Activated CD4-positive, alpha-beta memory T cell treated with anti-CD3 and anti-CD28 coated beads, Interleukin-2, amount 10 ng/mL, durations not matched to agents 7 days and 5 days (primary cell): ENCODE data around the gene SLBP. TPM values are rescaled to one million over a fixed set of nuclear protein-coding genes. Genes with fewer than 3 reads are reported as not detected.
A peak's percentile ranks its signal among the peaks of the same experiment; 100 is the strongest.

Experiments
- CTCF ChIA-PET: fragments of 350-600 bp; sonication (Branson Sonifier 250); formaldehyde crosslinking; loops from one replicate; lab custom pipeline; 2021; ENCODE audit warnings: antibody characterized with exemption, inconsistent platforms; lab: Charles Lee
- POLR2A ChIA-PET: fragments of 350-600 bp; sonication (Branson Sonifier 250); formaldehyde crosslinking; loops from one replicate; lab custom pipeline; 2021; ENCODE audit warnings: antibody characterized with exemption; lab: Charles Lee
- DNase-seq: peaks from one replicate; pipeline ENCODE4 v3.0.0-alpha.2; 2020
- H3K27ac Mint-ChIP-seq: one replicate; pipeline ENCODE4 v1.8.0; 2021; ENCODE audit warnings: mild to moderate bottlenecking, mixed read lengths
- H3K27me3 Mint-ChIP-seq: one replicate; pipeline ENCODE4 v1.8.0; 2021; ENCODE audit warnings: mixed read lengths
- H3K36me3 Mint-ChIP-seq: one replicate; pipeline ENCODE4 v1.8.0; 2021; ENCODE audit warnings: low read depth, mixed read lengths
- H3K4me1 Mint-ChIP-seq: one replicate; pipeline ENCODE4 v1.8.0; 2021; ENCODE audit warnings: mixed read lengths
- H3K4me3 Mint-ChIP-seq: one replicate; pipeline ENCODE4 v1.8.0; 2021; ENCODE audit warnings: mild to moderate bottlenecking, mixed read lengths
- H3K9me3 Mint-ChIP-seq: one replicate; pipeline ENCODE4 v1.8.0; 2021; ENCODE audit warnings: mixed read lengths
- total RNA-seq, 2 experiments: library from RNA; stranded (reverse); gene quantifications; one replicate each; pipeline ENCODE4 v1.2.3, GENCODE V29; 2021

SLBP gene
- total RNA-seq, 2 experiments from 2014 or later = 105 to 107 TPM

DNA sequence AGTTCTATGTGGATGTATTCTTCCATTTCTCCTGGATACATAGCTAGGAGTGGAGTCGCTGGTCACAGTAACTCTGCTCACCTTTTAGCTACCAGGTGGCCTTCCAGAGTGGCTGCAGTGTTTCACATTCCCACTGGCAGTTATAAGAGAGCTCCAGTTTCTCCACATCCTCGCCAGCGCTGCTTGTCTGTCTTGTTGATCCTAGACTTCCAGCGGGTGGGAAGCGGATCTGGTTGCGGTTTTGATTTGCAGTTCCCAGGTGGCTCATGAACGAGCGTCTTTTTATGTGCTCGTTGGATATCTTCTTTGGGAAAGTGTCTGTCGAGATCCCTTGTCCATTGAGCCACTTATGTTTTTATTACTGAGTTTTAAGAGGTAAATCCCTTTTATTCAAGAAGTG is 20.8 kb upstream of the SLBP start:
- peaks cover 3% of the 10 kb centered on the region for H3K9me3 Mint-ChIP-seq
- CTCF ChIA-PET = interaction anchor here (0.7 to 1.7 kb wide), 3 partner anchors 15 to 41 kb away, joined by 3 to 6 read pairs (median 3); no protein-coding TSS in a partner anchor
- H3K4me3 Mint-ChIP-seq = no peak overlapping the region
- peaks cover 34% of the 10 kb centered on the region for H3K4me1 Mint-ChIP-seq
- peaks cover 91% of the 10 kb centered on the region for H3K36me3 Mint-ChIP-seq
- H3K27me3 Mint-ChIP-seq = no peaks in the 10 kb centered on the region
- no peak overlapping the region for H3K27ac Mint-ChIP-seq
- POLR2A ChIA-PET = interaction anchor here (0.6 to 1.0 kb wide), 2 partner anchors 34 to 40 kb away, joined by 3 to 4 read pairs; no protein-coding TSS in a partner anchor
- no peak for DNase-seq

- no peak for DNase-seq
- peak overlapping the region; percentile 42 for H3K27ac Mint-ChIP-seq
- peaks cover 49% of the 10 kb centered on the region for H3K4me1 Mint-ChIP-seq
- H3K27me3 Mint-ChIP-seq = no peaks in the 10 kb centered on the region
- peaks cover 91% of the 10 kb centered on the region for H3K36me3 Mint-ChIP-seq
- H3K9me3 Mint-ChIP-seq = no peaks in the 10 kb centered on the region
- no peak overlapping the region for H3K4me3 Mint-ChIP-seq
- POLR2A ChIA-PET = interaction anchor here (1.5 to 13.8 kb wide), 3 partner anchors 21 to 38 kb away, joined by 3 to 371 read pairs (median 11); partner anchors contain the start of gene SLBP
- CTCF ChIA-PET = interaction anchor here (1.0 to 3.4 kb wide), 2 partner anchors 14 to 38 kb away, joined by 4 to 52 read pairs; no protein-coding TSS in a partner anchor
Measured at GRCh38 chr4:1731180-1731579, 19.1 kb upstream of the SLBP start.

DNA sequence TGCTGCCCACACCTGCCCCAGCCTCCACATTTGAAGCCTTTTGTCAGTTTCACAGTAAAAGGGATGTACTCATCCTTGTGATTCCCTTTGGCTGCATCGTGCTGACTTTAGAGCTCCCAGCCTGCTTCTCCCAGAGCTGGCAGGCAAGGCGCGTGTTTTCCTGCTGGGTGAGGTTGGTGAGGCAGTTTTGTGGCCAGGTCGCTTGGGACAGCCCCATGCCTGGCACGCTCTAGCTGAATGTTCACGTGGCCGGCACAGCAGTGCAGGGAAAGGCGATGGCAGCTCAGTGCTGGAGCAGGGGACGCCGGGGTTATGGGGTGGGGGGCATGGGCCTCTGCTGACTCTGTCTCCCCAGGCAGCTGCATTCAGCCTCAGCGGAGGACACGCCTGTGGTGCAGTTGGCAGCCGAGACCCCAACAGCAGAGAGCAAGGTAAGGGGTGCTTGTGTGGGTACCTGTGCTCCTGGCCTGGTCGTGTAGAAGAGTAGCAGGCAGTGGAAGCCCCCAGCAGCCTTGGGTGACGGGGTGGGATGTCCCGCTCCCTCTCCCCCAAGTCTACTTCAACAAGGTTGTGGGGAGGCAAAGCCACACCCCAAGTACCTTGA is 18.5 kb upstream of the SLBP start:
- POLR2A ChIA-PET = interaction anchor here (1.0 to 13.8 kb wide), 8 partner anchors 10 to 39 kb away, joined by 3 to 371 read pairs (median 8); partner anchors contain the start of genes SLBP, TACC3 and TMEM129
- CTCF ChIA-PET = interaction anchor here (0.6 to 3.4 kb wide), 6 partner anchors 10 to 281 kb away, joined by 3 to 52 read pairs (median 5); partner anchors contain the start of genes TACC3 and TMEM129
- DNase-seq = no peak
- H3K9me3 Mint-ChIP-seq = no peaks in the 10 kb centered on the region
- no peak overlapping the region for H3K4me3 Mint-ChIP-seq
- no peaks in the 10 kb centered on the region for H3K27me3 Mint-ChIP-seq
- H3K27ac Mint-ChIP-seq = peak overlapping the region; percentile 42
- peaks cover 92% of the 10 kb centered on the region for H3K36me3 Mint-ChIP-seq
- H3K4me1 Mint-ChIP-seq = peaks cover 53% of the 10 kb centered on the region

- peaks cover 73% of the 10 kb centered on the region for H3K4me1 Mint-ChIP-seq
- CTCF ChIA-PET = interaction anchor here (2.3 to 10.2 kb wide), 4 partner anchors 19 to 35 kb away, joined by 7 to 122 read pairs (median 35); no protein-coding TSS in a partner anchor
Measured at GRCh38 chr4:1728061-1728980, 16.2 kb upstream of the SLBP start.

GRCh38 chr4:1727117-1728031 is 15.3 kb upstream of the SLBP start:
- no peak overlapping the region for H3K27ac Mint-ChIP-seq
- no peak overlapping the region for H3K4me3 Mint-ChIP-seq
- no peaks in the 10 kb centered on the region for H3K27me3 Mint-ChIP-seq
- H3K4me1 Mint-ChIP-seq = peaks cover 81% of the 10 kb centered on the region
- POLR2A ChIA-PET = interaction anchor here (1.1 to 13.8 kb wide), 3 partner anchors 18 to 44 kb away, joined by 3 to 371 read pairs (median 10); partner anchors contain the start of gene SLBP
- no peaks in the 10 kb centered on the region for H3K9me3 Mint-ChIP-seq
- DNase-seq = no peak
- CTCF ChIA-PET = interaction anchor here (0.9 to 10.2 kb wide), 4 partner anchors 18 to 45 kb away, joined by 3 to 122 read pairs (median 12); no protein-coding TSS in a partner anchor
- H3K36me3 Mint-ChIP-seq = peaks cover 91% of the 10 kb centered on the region

More at GRCh38 chr4:1728061-1728980, 16.2 kb upstream of the SLBP start:
- peaks cover 91% of the 10 kb centered on the region for H3K36me3 Mint-ChIP-seq
- no peak overlapping the region for H3K4me3 Mint-ChIP-seq
- POLR2A ChIA-PET = interaction anchor here (2.0 to 13.8 kb wide), 2 partner anchors 19 to 37 kb away, joined by 7 to 371 read pairs; partner anchors contain the start of gene SLBP
- no peaks in the 10 kb centered on the region for H3K27me3 Mint-ChIP-seq
- H3K27ac Mint-ChIP-seq = no peak overlapping the region
- H3K9me3 Mint-ChIP-seq = no peaks in the 10 kb centered on the region
- no peak for DNase-seq

GRCh38 chr4:1726146-1726934 is 14.2 kb upstream of the SLBP start:
- peak; percentile 90 for DNase-seq
- Mint-ChIP-seq H3K4me3 (no peak overlapping the region), H3K4me1 (peaks cover 77% of the 10 kb centered on the region), H3K27me3 (no peaks in the 10 kb centered on the region), H3K27ac (peak overlapping the region; percentile 59), H3K9me3 (no peaks in the 10 kb centered on the region), H3K36me3 (peaks cover 90% of the 10 kb centered on the region)
- ChIA-PET POLR2A (interaction anchor here (1.1 to 13.8 kb wide), 4 partner anchors 17 to 46 kb away, joined by 3 to 371 read pairs (median 6); partner anchors contain the start of gene SLBP), CTCF (interaction anchor here (0.7 to 10.2 kb wide), 10 partner anchors 12 to 589 kb away, joined by 3 to 122 read pairs (median 6); partner anchors contain the start of gene SLBP)

DNA sequence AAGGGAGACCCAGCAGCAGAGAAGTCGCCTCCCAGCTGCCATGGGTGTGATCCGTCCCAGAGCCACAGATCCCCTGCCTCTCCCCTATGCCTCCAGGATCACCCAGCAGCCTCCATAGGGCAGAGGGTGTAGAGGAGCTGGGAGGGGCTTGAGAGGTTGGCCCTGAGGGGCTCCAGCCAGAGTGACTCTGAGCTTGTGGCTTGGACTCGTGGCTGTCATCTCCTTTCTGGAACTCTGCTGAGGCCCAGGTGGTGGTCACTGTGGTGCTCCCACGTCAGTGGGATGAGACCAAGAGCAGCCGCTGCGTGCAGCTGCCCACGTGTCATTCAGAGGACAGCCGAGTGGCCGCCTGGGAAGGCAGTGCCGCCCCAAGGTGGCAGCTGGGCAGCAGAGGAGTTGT is 13.4 kb upstream of the SLBP start:
- peaks cover 70% of the 10 kb centered on the region for H3K4me1 Mint-ChIP-seq
- H3K27me3 Mint-ChIP-seq = no peaks in the 10 kb centered on the region
- peak overlapping the region; percentile 44 for H3K27ac Mint-ChIP-seq
- H3K4me3 Mint-ChIP-seq = no peak overlapping the region
- ChIA-PET POLR2A (interaction anchor here (1.2 to 13.8 kb wide), 3 partner anchors 16 to 45 kb away, joined by 3 to 371 read pairs (median 10); partner anchors contain the start of gene SLBP), CTCF (interaction anchor here (0.9 to 10.2 kb wide), 5 partner anchors 16 to 588 kb away, joined by 3 to 122 read pairs (median 3); no protein-coding TSS in a partner anchor)
- H3K9me3 Mint-ChIP-seq = no peaks in the 10 kb centered on the region
- H3K36me3 Mint-ChIP-seq = peaks cover 82% of the 10 kb centered on the region
- DNase-seq = no peak

DNA sequence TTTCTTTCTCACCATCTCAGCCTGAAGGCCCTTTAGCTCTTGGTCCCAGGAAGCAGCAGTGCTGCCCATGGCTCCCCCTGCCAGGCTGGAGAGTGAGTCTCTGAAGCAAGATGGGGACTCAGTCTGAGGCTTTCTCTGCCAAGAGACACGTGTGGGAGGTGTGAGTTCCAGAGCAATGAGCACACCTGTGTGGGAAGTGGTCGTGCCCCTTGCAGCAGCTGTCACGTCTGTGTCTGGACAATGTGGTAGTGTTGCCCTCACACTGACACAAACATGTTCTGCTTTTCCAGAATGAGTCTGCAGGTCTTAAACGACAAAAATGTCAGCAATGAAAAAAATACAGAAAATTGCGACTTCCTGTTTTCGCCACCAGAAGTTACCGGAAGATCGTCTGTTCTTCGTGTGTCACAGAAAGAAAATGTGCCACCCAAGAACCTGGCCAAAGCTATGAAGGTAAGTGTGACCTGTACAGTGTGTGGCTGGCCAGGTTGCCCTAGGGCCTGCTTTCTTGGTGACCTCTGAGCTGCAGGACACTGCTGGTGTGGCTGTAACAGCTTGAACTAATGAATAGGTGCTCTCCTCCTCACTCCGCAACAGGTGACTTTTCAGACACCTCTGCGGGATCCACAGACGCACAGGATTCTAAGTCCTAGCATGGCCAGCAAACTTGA is 11.1 kb upstream of the SLBP start:
- ChIA-PET CTCF (interaction anchor here (1.1 to 10.2 kb wide), 4 partner anchors 9 to 30 kb away, joined by 3 to 122 read pairs (median 5); partner anchors contain the start of gene SLBP), POLR2A (interaction anchor here (1.1 to 13.8 kb wide), 10 partner anchors 14 to 433 kb away, joined by 3 to 371 read pairs (median 4); partner anchors contain the start of genes MAEA, NSD2 and SLBP)
- Mint-ChIP-seq H3K27ac (peak overlapping the region; percentile 99), H3K4me3 (peak overlapping the region; percentile 98), H3K36me3 (peaks cover 66% of the 10 kb centered on the region), H3K9me3 (no peaks in the 10 kb centered on the region), H3K4me1 (peaks cover 69% of the 10 kb centered on the region), H3K27me3 (no peaks in the 10 kb centered on the region)
- peak; percentile 48 for DNase-seq

DNA sequence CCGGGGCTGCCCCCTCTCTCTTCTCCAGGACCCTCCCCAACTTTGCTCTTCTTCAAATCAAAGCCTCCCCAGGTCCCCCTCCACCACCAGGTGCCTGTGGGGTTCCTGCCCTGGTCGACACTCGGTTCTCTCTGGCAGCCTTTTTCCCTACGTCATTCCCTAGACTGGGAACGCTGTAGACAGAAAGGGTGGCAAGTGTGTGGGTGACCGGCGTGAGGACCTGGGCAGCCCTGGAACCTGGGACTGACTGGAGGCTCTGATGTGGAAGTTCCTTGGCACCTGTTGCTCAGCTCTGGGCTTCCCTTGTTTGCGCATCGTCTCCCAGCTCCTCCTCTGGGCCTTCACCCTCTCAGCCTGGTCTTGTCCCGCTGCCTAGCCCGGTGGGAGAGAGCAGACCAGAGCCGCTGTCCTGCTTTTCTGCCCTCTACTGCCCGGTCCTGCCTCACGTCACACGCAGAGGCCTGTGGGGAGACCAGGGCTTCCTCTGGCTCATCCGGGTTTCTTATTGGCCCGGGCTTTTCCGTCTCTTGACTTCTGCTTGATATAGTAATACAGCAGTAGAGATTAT is 10.5 kb upstream of the SLBP start:
- POLR2A ChIA-PET = interaction anchor here (1.1 to 13.8 kb wide), 10 partner anchors 13 to 432 kb away, joined by 3 to 371 read pairs (median 10); partner anchors contain the start of genes LETM1, MAEA, NSD2 and SLBP
- peak overlapping the region; percentile 99 for H3K27ac Mint-ChIP-seq
- H3K9me3 Mint-ChIP-seq = no peaks in the 10 kb centered on the region
- H3K27me3 Mint-ChIP-seq = no peaks in the 10 kb centered on the region
- H3K4me3 Mint-ChIP-seq = peak overlapping the region; percentile 98
- CTCF ChIA-PET = interaction anchor here (1.1 to 10.2 kb wide), 7 partner anchors 8 to 30 kb away, joined by 3 to 122 read pairs (median 5); partner anchors contain the start of gene SLBP
- H3K36me3 Mint-ChIP-seq = peaks cover 60% of the 10 kb centered on the region
- H3K4me1 Mint-ChIP-seq = peaks cover 68% of the 10 kb centered on the region
- DNase-seq = peak; percentile 55
